GM10248 (cell line): ENCODE results near the gene INPP5E.

ENCODE experiments used
- CTCF ChIA-PET: fragments of 300-600 bp; sonication (Branson Sonifier 250); formaldehyde crosslinking; extraction: SDS; loops from one replicate; lab custom pipeline; 2021; ENCODE audit warnings: antibody characterized with exemption; lab: Yijun Ruan, JAX
- POLR2A ChIA-PET: fragments of 350-650 bp; sonication (Branson Sonifier 250); formaldehyde crosslinking; extraction: SDS; loops from one replicate; lab custom pipeline; 2020; ENCODE audit warnings: antibody characterized with exemption; lab: Yijun Ruan, JAX
- DNase-seq: peaks from one replicate; pipeline ENCODE4 v3.0.0; 2012; ENCODE audit errors: extremely low spot score
- CTCF ChIP-seq: IDR thresholded peaks from 2 replicates; pipeline ENCODE4 v1.5.1; 2012; ENCODE audit warnings: mild to moderate bottlenecking, low read depth; ENCODE audit errors: extremely low read depth, missing control alignments, control extremely low read depth

Gene INPP5E

GRCh38 chr9:136443087-136443486 lies 3.4 kb upstream of the INPP5E start:
- no peak for TF ChIP-seq CTCF
- POLR2A ChIA-PET = no interaction called here
- CTCF ChIA-PET = interaction anchor here (1.4 kb wide), 1 partner anchor 11 kb away, joined by 4 read pairs; no protein-coding TSS in a partner anchor
- no peak for DNase-seq

GRCh38 chr9:136442265-136442664 lies 2.6 kb upstream of the INPP5E start:
- ChIA-PET CTCF (interaction anchor here (1.2 to 1.4 kb wide), 2 partner anchors 12 to 21 kb away, joined by 3 to 4 read pairs; no protein-coding TSS in a partner anchor), POLR2A (no interaction called here)
- DNase-seq = no peak
- no peak for TF ChIP-seq CTCF

- CTCF ChIA-PET = interaction anchor here (1.2 kb wide), 1 partner anchor 22 kb away, joined by 3 read pairs; no protein-coding TSS in a partner anchor
These were observed 2.1 kb upstream of the INPP5E start for GRCh38 chr9:136441681-136442245.

GRCh38 chr9:136441191-136441680 lies 1.6 kb upstream of the INPP5E start:
- no peak for TF ChIP-seq CTCF
- ChIA-PET POLR2A (no interaction called here), CTCF (interaction anchor here (1.0 to 1.2 kb wide), 6 partner anchors 13 to 241 kb away, joined by 3 to 4 read pairs (median 3); no protein-coding TSS in a partner anchor)
- no peak for DNase-seq

More at GRCh38 chr9:136441681-136442245, 2.1 kb upstream of the INPP5E start:
- TF ChIP-seq CTCF = no peak
- DNase-seq = no peak
- POLR2A ChIA-PET = no interaction called here

GRCh38 chr9:136438548-136439480 lies 831 bp downstream of the INPP5E start:
- DNase-seq = peak; percentile 84

More at GRCh38 chr9:136438548-136439480, 831 bp downstream of the INPP5E start:
- CTCF ChIA-PET = interaction anchor here (0.7 to 1.4 kb wide), 2 partner anchors 14 to 26 kb away, joined by 3 to 6 read pairs; no protein-coding TSS in a partner anchor
- POLR2A ChIA-PET = no interaction called here
- TF ChIP-seq CTCF = no peak
